ENCODE results near the gene PSD. TPM values are rescaled to one million over a fixed set of nuclear protein-coding genes. Genes with fewer than 3 reads are reported as not detected.

The PSD gene
- total RNA-seq, 2 experiments from 2014 or later, result 2.2 to 10.2 TPM

DNA sequence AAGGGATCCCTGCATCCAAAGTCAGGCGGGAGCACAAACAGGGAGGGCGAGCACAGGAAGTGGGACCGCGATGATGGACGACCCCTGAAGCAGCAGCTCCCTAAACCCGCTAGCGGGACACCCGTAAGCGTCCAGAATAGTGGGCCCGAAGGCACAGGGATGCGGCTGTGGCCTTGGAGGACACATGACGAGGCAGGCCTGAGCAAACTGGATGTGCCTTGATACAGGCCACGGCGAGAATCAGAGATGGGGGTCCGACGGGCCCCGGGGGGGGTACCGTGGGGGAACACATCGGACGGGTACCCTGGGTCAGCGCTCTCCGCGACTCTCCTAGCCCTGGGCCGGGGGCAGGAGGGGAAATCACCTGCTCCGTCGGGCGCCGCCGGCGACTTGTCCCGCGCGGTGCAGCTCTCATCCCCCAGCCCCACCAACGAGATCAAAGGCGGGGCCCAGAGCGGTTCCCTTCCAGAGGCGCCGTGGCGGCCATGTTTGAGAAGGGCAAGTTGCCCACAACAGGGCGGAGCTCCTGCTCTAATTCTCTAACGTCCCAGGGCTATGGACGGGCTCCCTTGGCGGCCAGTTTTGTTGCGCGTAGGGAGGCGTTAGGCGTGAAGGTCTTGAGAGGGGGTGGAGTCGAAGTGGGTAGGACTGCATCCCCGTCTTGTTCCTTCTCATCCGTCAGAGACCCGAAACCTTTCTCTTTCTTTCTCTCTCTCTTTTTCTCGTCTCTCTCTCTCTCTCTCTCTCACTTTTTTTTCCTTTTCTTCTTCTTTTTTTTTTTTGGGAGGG lies 13.8 kb upstream of the PSD start, which contains the start of gene CUEDC2:
TSS of gene CUEDC2 (minus strand) at position 413 of the 789 bp plus-strand sequence. CDS start 7,386 bp downstream, outside the sequence.
- peak within 1 kb of the TSS; percentile 100 for H3K4me2 ChIP-seq (ENCODE audit: low read length)
- peaks cover 19% of the 10 kb centered on the region for H3K4me1 ChIP-seq (ENCODE audit: insufficient read depth, low read length, poor library complexity, severe bottlenecking)
- TSS peak; percentile 62 for BruUV-seq (replicated peaks)
- H3K4me3 ChIP-seq (ENCODE audit: low read depth, low read length, poor library complexity, severe bottlenecking), result peak within 1 kb of the TSS; percentile 88
- DNase-seq (ENCODE audit: low spot score), result peak; percentile 98
- CTCF ChIA-PET (ENCODE audit: unreplicated experiment), result interaction anchor here (0.7 to 1.1 kb wide), 5 partner anchors 12 to 262 kb away, joined by 3 to 5 read pairs (median 3); partner anchors contain the start of genes C10orf95 and FBXL15
- no peaks in the 10 kb centered on the region for H3K9me3 ChIP-seq (ENCODE audit: low read length)
- intact Hi-C loops (cut with micrococcal nuclease; ENCODE audit: unreplicated experiment), result loop anchor here (1.0 kb wide), 3 partner anchors 11 to 29 kb away; no protein-coding TSS in a partner anchor
- peak within 1 kb of the TSS; percentile 41 for H3K27ac ChIP-seq (ENCODE audit: low read depth, low read length, poor library complexity, severe bottlenecking)
- POLR2A ChIA-PET, result interaction anchor here (0.5 to 2.4 kb wide), 17 partner anchors 9 to 751 kb away, joined by 3 to 13 read pairs (median 3); partner anchors contain the start of genes FBXL15 and NFKB2
- H3K79me2 ChIP-seq (ENCODE audit: insufficient read depth, low read depth, low read length), result peaks cover 14% of the 10 kb centered on the region; the same call in 1 of the 2 replicates
- TF ChIP-seq, protein P1, sequence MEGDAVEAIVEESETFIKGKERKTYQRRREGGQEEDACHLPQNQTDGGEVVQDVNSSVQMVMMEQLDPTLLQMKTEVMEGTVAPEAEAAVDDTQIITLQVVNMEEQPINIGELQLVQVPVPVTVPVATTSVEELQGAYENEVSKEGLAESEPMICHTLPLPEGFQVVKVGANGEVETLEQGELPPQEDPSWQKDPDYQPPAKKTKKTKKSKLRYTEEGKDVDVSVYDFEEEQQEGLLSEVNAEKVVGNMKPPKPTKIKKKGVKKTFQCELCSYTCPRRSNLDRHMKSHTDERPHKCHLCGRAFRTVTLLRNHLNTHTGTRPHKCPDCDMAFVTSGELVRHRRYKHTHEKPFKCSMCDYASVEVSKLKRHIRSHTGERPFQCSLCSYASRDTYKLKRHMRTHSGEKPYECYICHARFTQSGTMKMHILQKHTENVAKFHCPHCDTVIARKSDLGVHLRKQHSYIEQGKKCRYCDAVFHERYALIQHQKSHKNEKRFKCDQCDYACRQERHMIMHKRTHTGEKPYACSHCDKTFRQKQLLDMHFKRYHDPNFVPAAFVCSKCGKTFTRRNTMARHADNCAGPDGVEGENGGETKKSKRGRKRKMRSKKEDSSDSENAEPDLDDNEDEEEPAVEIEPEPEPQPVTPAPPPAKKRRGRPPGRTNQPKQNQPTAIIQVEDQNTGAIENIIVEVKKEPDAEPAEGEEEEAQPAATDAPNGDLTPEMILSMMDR (conservative IDR thresholded peaks at IDR 0.05; ENCODE audit: low read length), result peak; percentile 37; the same call in 1 of the 2 replicates
- TF ChIP-seq EZH2phosphoT487 (IDR thresholded peaks at IDR 0.05; ENCODE audit: borderline replicate concordance, low read depth, low read length), result no peak
- no peaks in the 10 kb centered on the region for H3K9me2 ChIP-seq (ENCODE audit: insufficient read depth, low read length)
- H2AFZ ChIP-seq (ENCODE audit: low read length), result peak within 1 kb of the TSS; percentile 83
- no peaks in the 10 kb centered on the region for H4K20me1 ChIP-seq (ENCODE audit: insufficient read depth, low read length)
- H3K36me3 ChIP-seq (ENCODE audit: insufficient read depth, low read length), result no peaks in the 10 kb centered on the region

DNA sequence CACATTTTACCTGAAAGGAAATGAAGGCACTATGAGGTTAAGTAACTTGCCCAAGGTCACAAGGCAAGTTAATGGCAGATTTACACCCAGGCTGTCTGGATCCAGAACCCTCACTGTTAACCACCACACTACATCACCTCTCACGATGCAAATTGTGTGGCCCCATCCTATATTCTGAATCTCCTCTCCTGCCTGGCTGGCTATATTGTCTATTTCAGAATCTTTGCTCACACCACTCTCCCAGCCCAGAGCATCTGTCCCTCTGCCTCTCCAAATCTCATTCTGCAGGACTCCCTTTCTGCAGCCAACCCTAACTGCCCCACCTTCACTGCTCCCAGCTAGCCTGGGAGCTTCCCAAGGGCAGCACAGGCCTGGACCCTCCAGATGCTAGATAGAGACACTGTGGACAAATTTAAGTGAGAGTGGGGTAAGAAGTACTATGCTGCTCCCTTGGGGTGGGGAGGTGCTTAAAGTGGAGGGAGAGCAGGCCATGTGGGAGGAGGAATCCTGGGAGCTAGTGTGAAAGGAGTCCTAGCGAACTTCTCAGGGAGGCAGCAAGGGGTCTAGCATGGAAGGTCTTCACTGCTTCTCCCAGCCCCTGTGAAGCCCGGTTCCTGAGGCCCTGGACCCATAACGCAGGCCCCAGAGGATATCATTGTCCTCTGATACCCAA lies 13.0 kb upstream of the PSD start:
- intact Hi-C loops (cut with micrococcal nuclease; ENCODE audit: unreplicated experiment), result loop anchor here (1.0 kb wide), 3 partner anchors 10 to 30 kb away; no protein-coding TSS in a partner anchor
- Histone ChIP-seq H3K79me2 (ENCODE audit: insufficient read depth, low read depth, low read length) (peaks cover 14% of the 10 kb centered on the region; the same call in 1 of the 2 replicates), H2AFZ (ENCODE audit: low read length) (peak overlapping the region; percentile 83), H3K4me1 (ENCODE audit: insufficient read depth, low read length, poor library complexity, severe bottlenecking) (peaks cover 19% of the 10 kb centered on the region), H3K27ac (ENCODE audit: low read depth, low read length, poor library complexity, severe bottlenecking) (peak overlapping the region; percentile 41), H3K4me2 (ENCODE audit: low read length) (peak overlapping the region; percentile 100), H3K9me3 (ENCODE audit: low read length) (no peaks in the 10 kb centered on the region), H3K36me3 (ENCODE audit: insufficient read depth, low read length) (no peaks in the 10 kb centered on the region), H4K20me1 (ENCODE audit: insufficient read depth, low read length) (no peaks in the 10 kb centered on the region), H3K9me2 (ENCODE audit: insufficient read depth, low read length) (no peaks in the 10 kb centered on the region), H3K4me3 (ENCODE audit: low read depth, low read length, poor library complexity, severe bottlenecking) (peak overlapping the region; percentile 88)
- DNase-seq (ENCODE audit: low spot score), result peak; percentile 20
- TF ChIP-seq, protein P1 (conservative IDR thresholded peaks at IDR 0.05; ENCODE audit: low read length), result no peak
- no peak for TF ChIP-seq EZH2phosphoT487 (IDR thresholded peaks at IDR 0.05; ENCODE audit: borderline replicate concordance, low read depth, low read length)
- ChIA-PET POLR2A (interaction anchor here (0.7 to 2.4 kb wide), 7 partner anchors 9 to 184 kb away, joined by 3 to 13 read pairs (median 5); partner anchors contain the start of genes FBXL15 and NFKB2), CTCF (ENCODE audit: unreplicated experiment) (interaction anchor here (0.7 to 1.1 kb wide), 4 partner anchors 11 to 261 kb away, joined by 3 to 5 read pairs (median 3); partner anchors contain the start of genes C10orf95 and FBXL15)
- no TSS peak for BruUV-seq (replicated peaks)

Data from OCI-LY7 (cell line).